ENCODE results near the gene UMODL1.

UMODL1 gene

DNA sequence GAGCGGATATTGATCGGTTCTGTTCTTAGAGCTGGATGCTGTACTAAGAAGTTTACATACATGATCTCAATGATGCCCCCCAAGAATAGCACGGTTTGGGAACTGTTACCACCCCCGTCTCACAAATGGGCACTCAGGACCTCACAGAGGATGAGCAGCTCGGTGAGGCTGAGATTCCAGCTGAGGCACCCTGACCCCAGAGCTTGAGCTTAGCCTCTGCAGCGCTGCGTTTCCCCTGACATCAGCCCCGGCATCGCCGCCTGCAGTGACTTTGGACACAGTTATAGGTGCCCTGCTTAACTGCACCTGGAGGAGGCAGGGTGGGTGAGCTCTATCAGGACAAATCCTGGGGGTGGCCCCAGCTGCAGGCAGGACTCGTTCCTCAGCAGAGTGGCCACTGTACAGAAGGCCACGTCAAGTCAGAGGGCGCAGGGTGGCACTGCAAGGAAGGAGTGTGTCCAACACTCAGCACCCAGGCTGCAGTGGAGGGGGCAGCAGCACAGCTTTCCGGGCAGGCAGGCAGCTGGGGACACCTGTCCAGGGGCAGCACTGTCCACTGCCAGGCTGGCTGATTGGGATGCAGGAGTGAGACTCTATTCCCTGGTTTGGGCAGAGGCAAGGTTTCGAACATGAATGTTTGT is 82.0 kb downstream of the UMODL1 start:
- DNase-seq, result no peak

DNA sequence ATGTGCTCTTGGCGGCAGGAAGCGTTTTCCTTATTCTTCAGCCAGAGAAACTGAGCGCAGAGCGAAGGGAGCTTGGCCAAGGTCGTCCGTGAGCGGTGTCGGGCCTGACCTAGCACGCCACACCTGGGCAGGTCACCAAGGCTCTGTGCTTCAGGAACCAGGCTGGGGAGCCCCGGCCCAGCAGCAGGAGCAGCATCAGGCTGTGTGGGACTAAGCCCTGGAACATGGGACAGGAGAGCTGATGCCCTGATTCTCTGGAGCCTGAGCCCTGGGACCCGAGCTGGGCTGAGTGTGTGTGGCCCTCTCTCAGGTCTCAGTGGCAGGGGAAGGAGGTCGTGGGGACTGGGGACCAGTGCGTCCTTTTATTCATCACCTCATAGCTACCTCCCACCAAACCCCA is 82.6 kb downstream of the UMODL1 start:
- no peak for DNase-seq

DNA sequence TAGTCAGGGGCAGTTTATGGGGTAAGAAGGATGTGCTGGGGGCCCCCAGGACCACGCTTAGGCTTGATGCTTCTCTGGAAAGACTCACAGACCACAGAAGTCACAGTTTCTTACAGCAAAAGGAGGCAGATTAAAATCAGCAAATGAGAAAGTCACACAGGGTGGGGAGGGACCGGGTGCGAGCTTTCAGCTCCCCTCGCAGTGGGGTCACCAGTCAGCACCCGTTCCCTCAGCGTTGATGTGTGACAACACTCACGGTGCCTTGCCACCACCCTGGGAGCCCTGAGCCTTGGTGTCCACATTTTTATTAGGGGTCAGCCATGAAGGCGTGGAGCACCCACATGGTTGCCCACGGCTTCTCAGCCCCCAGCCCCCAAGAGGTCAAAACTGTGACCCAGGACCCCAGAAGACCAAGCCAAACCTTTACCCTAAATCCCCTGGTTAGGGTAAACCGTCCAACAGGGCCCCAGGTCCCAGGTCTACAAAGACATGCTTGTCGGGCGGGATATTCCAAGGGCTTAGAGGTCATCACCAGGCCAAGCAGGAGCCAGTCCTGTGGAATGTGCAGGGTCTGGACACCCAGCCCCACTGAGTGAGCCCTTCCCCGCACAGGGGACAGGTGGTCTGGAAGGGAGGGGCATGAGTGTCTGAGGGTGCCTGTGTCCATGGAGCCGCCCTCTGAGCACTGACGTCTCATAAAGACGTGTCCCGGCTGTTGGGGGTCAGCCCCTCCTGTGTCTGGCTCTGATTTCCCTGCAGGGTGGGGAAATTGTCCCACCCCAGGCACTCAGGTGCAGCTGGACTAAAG is 83.3 kb downstream of the UMODL1 start:
- DNase-seq, result no peak

DNA sequence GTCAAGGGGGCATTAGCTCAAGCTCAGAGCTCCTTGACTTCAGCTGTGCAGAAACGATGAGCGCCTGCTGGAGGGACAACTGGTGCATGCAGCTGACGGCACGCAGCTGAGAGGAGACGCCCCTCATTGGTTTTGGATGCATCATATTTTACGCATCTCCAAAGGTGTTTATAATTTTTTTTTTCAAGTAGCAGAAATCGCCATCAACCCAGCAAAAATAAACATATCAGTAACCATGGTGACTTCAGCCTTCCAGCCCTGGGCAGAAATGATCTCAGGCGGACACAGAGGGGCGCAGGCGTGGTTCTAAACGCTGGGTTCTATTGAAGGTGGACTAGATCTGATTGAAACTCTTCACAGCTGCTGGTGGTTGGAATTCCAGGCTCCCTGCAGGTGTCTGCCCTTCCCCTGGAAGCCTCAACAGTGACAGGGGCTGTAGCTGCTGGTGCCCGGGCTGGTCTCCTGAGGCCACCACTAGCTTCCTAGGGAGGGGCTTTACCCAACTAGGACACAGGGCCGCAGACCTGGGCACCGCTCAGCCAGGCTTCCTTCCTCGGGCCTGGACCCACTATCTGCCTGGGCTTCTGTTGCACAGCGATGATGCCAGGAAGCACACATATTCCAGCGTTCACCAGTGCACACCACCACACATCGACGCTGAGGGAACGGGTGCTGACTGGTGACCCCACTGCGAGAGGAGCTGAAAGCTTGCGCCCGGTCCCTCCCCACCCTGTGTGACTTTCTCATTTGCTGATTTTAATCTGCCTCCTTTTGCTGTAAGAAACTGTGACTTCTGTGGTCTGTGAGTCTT is 84.1 kb downstream of the UMODL1 start:
- peak; percentile 18 for DNase-seq

DNA sequence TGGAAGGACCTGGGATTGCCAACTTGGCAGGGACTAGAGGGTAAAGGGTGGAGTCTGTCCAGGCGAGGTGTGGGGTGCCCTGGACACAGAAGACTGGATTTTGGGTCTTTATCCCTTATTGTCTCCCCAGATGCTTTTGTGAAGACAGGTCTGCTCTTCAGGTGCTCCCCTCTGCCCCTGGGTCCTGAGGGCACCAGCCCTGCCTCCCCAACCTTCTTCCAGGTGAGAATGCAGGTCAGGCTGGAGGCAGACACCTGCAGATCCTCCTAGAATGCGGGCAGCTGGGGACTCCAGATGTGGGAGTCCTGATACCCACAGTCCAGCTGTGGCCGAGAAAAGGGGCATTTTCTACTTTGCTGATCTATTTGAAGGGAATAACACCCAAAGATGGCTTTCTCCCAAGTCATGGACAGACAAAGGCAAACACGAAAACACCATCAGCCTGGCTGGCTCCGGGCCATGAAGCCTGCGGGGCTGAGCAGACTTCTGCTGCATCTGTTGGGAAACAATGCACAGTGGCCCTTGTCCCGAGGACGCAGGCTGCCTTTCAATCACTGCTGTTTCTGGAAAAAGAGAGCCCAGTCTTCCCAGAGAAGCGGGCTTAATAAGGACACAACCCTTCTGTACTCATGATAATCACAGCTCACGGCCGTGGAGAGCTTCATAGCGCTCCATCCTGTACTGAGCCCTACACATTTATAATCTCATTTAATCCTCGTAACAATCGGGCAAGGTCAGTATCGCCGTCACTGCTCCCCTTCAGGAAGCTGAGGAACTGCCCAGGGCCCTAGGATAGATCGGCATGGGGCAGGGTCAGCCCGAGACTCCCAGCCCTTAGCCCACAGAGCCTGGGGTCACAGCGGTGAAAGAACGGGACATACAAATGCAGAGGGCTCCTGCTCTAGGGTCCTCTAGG is 85.8 kb downstream of the UMODL1 start:
- no peak for DNase-seq

DNA sequence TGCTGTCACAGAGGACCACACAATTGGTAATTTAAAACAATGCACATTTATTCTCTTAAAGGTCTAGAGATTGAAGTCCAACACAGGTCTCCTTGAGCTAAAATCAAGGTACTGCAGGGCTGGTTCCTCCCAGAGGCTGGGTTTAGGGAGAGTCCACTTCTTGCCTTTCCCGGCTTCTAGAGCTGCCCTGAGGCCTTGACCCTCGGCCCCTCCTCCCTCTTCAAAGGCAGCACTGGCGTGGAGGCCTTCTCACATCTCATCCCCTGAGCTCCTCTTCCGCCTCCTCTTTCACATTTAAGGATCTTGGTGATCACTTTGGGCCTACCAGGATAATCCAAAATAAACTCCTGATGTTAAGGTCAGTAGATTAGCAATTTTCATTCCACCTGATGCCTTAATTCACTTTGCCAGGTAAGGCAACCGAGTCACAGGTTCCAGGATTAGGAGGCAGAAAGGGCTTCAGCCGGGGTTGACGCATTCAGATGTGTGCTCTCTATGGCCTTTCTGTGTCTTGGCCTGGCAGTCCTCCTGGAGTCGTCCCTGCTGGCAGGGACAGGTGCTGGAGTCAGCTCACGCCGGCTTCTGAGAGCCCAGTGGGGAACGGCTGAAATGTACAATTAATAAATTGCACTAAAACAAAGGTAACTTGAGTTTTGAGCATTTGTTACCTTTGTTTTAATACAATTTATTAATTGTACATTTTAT is 86.6 kb downstream of the UMODL1 start:
- no peak for DNase-seq

DNA sequence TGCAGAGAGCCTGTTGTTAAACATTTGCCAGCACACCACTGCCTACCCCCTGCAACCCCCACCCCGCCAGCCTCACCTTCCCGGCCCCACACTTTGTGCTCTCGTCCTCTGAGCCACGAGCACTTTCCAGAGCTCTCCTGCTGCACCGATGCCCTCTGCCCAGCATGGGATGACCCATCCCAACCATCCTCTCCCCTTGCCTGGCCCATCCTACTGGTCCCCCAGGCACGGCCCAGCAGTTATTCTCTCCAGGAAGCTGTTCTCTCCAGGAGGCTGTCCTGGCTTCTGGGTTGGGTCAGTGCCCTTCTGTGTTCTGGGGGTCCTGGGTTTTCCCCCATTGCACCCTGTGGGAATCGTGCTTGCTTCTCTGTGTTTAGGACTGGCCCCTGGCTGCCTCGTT is 87.7 kb downstream of the UMODL1 start:
- DNase-seq, result no peak

DNA sequence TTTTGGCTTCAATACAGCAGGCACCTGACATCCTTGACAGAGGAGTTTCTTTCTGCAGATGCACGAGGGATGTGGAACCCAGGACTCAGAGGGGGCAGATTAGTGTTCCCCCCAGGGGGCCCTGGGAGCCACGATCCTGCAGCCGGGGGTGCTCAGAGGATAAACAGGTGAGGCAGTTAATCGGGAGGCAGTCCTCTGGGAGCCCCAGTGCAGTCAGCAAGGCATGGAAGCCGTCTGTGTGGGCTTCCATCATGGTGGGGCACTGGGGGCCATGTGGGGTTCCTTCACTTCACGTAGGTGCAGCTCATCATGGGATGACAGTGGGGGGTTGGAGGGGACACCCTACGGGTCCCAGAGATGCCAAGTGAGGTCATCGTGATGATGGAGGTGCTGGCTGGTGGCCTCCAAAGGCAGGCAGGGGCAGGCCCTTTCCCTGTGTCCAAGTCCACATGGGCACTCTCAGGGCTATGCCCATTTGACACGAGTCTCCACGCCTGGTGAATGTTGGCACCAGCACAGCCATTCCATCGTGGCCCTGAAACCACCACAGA is 88.5 kb downstream of the UMODL1 start:
- DNase-seq, result no peak

DNA sequence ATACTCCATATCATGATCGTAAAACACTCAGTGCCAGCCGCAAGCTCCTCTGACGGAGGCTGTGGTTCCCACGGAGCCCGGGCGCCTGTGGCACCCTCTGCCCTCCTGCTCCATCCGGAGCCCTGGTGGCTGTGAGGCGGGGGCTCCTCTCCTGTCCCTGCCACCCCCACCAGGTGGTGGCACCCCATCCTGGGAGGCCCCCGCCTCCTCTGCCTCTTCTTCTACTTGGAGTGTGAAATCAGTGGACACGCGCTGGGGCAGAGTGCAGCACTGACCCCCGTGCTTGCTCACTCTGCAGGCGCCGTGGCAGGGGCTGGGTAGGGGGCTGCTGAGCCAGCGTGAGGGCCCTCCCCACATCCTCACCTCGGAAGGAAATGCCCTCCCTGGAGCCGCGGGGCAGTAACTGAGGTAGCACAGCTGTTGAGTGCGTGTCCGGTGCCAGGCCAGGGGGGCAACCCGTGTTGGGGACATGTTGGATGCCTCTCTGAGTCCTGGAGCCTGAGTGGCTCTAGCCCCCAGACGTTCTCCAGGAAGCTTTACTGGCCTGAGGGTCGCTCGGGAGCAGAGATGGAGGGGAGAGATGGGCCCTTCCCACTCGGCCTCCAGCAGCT is 89.1 kb downstream of the UMODL1 start:
- peak; percentile 44 for DNase-seq

DNA sequence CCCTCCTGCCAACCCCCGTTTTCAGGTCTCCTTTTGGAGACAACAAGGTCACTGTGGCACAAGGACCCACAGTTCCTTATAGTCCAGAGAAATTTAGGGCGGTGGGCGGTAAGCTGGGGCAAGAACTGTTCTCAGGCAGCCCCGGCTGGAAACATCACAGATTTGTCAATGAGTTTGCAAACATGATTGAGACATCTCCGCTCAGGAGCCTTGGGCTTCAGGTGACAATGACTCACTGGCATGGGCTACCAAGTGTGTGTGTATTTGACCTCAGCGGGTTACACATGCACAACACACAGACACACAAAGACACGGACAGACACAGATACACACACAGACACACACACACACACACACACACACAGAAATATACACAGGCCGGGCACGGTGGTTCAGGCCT is 89.6 kb downstream of the UMODL1 start:
- no peak for DNase-seq

DNA sequence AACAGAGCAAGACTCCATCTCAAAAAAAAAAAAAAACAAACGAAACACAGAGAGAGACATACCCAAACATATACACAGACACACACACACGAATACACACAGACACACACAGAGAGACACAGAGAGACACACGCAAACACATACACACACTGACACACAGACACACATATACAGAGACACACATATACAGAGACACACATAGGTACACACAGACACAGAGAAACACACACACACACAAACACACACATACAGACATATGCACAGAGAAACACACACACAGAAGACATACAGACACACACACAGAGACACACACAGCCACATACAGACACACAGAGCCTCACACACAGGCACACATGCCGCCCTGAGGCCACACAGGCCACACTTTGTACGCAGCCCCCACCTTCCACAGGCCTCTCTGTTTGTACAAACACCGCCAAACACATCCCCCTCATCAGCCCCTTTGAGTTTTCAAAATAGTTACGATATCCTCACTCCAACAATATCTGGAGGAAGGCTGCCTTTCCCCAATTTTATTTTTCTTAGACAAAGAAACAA is 90.4 kb downstream of the UMODL1 start:
- DNase-seq, result no peak

DNA sequence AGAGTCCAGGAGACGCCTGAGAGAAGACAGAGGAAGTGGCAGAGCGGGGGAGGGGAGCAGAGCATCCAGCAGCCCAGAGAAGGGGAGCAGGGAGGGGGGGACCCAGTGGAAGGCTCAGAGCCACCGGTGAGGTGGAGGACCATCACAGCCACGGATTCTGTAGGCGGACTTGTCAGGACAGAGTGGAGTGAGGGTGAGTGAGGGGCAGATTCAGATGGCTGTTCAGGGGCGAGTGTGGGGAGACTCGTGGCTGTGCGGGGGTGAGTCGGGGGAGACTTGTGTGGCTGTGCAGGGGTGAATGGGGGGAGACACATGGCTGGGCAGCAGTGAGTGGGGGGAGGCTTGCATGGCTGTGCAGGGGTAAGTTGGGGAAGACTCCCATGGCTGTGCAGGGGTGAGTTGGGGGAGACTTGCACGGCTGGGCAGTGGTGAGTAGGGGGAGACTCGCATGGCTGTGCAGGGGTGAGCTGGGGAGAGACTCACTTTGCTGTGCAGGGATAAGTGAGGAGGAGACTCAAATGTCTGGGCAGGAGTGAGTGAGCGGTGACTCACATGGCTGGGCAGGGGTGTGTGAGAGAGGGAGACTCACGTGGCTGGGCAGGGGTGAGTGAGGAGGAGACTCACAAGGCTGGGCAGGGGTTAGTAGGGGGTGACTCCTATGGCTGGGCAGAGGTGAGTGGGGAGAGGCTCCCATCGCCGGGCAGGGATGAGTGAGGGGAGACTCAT is 91.0 kb downstream of the UMODL1 start:
- peak; percentile 60 for DNase-seq

DNA sequence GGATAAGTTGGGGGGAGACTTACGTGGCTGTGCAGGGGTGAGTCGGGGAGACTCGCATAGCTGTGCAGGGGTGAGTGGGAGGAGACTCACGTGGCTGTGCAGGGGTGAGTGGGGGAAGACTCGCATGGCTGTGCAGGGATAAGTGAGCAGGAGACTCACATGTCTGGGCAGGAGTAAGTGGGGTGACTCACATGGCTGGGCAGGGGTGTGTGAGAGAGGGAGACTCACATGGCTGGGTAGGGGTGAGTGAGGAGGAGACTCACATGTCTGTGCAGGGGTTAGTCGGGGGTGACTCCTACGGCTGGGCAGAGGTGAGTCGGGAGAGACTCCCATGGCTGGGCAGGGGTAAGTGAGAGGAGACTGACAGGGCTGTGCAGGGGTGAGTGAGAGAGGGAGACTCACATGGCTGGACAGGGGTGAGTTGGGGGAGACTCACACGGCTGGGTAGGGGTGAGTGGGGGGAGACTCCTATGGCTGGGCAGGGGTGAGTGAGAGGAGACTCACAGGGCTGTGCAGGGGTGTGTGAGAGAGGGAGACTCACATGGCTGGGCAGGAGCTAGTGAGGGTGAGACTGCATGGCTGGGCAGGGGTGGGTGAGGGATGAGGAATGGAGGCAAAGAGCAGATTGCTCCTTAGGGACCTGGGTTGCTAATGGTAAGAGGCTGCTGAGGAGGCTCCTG is 91.9 kb downstream of the UMODL1 start:
- peak; percentile 24 for DNase-seq

DNA sequence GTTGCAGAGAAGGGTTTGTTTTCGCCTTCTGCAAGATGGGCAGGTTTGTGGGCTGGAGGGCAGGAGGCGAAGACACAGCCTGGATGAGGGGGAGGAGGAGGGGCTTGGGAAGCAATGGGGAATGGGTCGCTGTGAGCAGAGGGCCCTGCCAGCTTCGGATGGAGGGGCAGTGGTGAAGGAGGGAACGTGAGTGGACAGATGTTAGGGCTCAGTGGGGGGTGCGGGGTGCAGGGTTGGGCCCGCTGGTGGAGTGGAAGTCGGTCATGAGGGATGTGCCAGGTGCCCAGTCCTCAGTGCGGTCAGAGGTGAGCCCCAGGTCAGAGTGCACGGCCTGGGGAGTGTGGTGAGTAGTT is 92.4 kb downstream of the UMODL1 start:
- no peak for DNase-seq

DNA sequence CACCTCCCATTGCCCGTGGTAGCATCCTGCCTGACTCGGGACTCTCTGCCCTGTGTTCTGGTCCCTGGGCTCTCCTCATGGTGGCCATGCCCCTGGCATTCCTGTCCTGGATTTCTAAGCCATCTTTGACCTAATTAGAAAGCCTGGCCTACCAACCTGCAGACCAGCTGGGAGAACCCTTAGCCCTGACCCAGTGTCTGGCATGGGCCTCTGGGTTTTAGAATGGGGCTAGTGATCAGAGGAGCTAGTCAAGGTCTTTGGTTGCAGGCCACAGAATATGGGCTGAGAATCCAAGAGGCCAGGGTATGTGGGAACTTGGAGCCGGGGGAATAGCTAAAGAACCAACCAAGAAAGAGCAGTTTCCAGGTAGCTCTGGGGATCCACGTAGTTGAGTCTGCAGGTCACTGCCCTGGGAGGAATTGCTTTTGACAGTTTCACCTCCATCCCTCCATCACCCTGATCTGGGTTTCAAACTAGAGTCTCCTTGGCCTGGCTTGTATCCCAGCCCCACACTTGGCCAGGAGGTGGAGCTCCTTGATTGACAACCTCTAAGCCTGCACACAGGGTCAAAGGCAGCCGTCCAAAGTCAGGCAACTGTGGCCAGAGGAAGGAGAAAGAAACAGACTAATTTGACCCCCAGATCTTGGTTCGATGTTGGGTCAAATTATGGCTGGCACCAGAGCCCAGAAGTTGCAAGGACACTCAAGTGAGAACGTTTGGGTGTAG is 93.1 kb downstream of the UMODL1 start:
- DNase-seq, result peak; percentile 75

DNA sequence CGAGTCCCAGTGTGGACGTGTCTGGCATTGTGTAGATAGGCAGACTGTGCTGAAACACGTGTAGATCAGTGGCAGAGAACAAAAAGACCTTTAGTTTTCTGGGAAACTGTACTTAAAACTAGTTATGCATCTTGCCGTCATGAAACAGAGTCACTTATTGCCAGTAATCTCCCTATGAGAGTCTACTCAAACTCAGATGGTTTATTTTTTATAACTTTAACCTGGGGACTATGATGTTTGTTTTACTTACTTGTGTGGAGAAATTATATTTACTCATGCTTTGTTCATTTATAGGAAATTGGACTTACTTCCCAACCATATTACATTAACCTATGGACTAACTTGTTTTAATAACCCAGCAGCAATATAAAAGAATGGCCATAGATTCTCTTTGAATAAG is 93.7 kb downstream of the UMODL1 start:
- no peak for DNase-seq

DNA sequence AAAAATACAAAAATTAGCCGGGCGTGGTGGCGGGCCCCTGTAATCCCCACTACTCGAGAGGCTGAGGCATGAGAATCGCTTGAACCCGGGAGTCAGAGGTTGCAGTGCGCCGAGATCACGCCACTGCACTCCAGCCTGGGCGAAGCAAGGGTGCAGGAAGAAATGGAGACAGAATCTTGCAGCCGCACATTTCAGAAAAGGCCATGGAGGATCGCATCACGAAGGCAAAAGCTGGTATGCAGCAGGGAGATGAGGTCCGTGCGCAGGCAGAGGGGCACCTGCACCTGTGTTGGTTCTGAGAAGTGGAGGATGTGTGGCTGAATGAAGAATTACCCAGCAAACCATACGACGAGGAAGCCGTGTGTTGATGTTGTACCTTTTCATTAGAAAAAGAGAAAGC is 94.8 kb downstream of the UMODL1 start:
- DNase-seq, result no peak

DNA sequence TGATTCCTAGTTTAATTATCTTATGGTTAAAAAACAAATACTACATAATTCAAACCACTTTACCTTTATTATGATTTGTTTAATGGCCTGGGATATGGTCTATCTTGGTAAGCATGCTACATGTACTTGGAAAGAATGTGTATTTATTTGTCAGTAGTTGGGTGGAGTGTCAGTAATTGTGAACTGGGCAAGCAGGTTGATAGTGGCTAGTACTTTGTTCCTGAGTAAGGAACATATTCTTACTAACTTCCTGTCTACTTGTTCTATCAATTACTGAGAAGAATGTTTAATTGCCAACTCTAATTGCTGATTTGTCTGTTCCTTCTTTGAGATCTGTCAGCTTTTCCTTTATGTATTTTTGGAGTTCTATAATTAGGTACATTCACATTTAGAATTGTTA is 98.6 kb downstream of the UMODL1 start:
- DNase-seq, result no peak
